ENCODE results near the gene CEP350. TPM values are rescaled to one million over a fixed set of nuclear protein-coding genes. Genes with fewer than 3 reads are reported as not detected.

Gene CEP350
- total RNA-seq, 1 donor from 2014 or later: 39.2 TPM

DNA sequence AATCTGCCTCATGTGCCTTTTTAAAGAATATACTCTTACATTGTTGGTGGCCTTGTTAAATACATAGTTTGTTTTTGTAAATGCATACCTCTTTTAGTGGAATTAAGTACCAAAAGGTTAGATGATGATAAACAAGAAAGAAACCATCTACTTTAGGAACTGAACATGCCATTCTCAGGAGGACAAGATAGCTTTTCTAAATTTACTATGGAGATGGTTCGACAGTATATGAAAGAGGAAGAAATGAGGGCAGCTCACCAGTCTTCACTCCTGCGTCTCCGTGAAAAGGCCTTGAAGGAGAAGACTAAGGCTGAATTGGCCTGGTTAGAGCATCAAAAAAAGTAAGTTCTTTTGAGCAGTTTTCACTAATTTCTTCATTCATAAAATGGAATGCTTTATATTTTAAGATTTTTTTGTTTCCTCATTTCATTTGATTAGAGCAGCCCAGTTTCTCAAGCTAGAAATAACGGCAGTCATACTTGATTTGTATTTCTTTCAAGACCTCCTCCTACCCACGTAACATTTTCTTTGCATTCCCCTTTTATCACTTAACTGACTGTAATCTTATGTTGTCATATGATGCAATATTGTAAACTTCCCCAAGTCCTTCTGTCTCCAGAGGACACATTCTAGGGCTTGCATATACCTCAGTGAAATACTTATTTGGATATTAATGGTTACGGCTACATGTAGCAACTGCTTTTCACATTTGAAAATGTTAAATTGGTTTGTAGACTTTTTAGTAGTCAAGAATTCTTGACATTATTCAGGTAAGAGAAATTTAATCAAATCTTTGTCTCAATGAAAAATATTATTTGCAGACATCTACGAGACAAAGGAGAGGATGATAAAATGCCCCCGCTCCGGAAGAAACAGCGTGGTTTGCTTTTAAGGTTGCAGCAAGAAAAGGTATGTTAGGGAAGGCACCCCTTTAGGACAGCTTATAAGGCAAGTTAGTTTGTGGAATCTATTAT lies 99.3 kb downstream of the CEP350 start:
- H3K4me3 Mint-ChIP-seq (ENCODE audit: unreplicated experiment): no peak overlapping the region
- peaks cover 4% of the 10 kb centered on the region for H3K4me1 Mint-ChIP-seq (ENCODE audit: unreplicated experiment)
- TF ChIP-seq, protein P1, sequence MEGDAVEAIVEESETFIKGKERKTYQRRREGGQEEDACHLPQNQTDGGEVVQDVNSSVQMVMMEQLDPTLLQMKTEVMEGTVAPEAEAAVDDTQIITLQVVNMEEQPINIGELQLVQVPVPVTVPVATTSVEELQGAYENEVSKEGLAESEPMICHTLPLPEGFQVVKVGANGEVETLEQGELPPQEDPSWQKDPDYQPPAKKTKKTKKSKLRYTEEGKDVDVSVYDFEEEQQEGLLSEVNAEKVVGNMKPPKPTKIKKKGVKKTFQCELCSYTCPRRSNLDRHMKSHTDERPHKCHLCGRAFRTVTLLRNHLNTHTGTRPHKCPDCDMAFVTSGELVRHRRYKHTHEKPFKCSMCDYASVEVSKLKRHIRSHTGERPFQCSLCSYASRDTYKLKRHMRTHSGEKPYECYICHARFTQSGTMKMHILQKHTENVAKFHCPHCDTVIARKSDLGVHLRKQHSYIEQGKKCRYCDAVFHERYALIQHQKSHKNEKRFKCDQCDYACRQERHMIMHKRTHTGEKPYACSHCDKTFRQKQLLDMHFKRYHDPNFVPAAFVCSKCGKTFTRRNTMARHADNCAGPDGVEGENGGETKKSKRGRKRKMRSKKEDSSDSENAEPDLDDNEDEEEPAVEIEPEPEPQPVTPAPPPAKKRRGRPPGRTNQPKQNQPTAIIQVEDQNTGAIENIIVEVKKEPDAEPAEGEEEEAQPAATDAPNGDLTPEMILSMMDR (IDR thresholded peaks at IDR 0.05; ENCODE audit: unreplicated experiment): no peak
- H3K9me3 Mint-ChIP-seq (ENCODE audit: unreplicated experiment): no peaks in the 10 kb centered on the region
- no peaks in the 10 kb centered on the region for H3K27me3 Mint-ChIP-seq (ENCODE audit: unreplicated experiment)
- no peak overlapping the region for H3K27ac Mint-ChIP-seq (ENCODE audit: unreplicated experiment)
- no peak for DNase-seq (ENCODE audit: low spot score)
- peaks cover 9% of the 10 kb centered on the region for H3K36me3 Mint-ChIP-seq (ENCODE audit: low read depth, unreplicated experiment)

DNA sequence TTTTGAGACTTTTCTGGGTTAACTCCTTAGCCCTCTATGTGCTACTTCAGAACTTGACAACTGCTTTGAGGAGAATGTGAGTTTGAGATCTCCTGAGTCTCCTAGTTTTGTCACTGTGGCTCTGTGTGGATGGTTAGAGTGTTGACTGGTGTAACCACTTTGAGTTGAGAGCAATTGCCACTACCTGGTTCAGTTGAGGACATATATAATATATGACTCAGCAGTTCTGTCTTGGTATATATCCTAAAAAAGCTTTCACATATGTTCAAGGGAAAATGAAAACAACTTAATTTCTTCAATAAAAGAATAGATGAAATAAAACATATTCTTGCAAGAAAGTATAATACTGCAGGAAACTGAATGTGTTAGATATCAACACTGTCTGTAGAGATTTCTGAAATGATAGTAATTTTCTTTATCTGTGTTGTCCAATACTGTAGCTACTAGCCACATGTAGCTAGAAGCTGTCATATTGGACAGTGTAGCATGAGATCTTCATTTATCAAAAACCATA lies 103.3 kb downstream of the CEP350 start:
- Mint-ChIP-seq H3K4me1 (ENCODE audit: unreplicated experiment) (no peaks in the 10 kb centered on the region), H3K36me3 (ENCODE audit: low read depth, unreplicated experiment) (peaks cover 12% of the 10 kb centered on the region), H3K4me3 (ENCODE audit: unreplicated experiment) (no peak overlapping the region), H3K27me3 (ENCODE audit: unreplicated experiment) (no peaks in the 10 kb centered on the region), H3K27ac (ENCODE audit: unreplicated experiment) (no peak overlapping the region), H3K9me3 (ENCODE audit: unreplicated experiment) (no peaks in the 10 kb centered on the region)
- TF ChIP-seq, protein P1 (IDR thresholded peaks at IDR 0.05; ENCODE audit: unreplicated experiment): no peak
- no peak for DNase-seq (ENCODE audit: low spot score)

DNA sequence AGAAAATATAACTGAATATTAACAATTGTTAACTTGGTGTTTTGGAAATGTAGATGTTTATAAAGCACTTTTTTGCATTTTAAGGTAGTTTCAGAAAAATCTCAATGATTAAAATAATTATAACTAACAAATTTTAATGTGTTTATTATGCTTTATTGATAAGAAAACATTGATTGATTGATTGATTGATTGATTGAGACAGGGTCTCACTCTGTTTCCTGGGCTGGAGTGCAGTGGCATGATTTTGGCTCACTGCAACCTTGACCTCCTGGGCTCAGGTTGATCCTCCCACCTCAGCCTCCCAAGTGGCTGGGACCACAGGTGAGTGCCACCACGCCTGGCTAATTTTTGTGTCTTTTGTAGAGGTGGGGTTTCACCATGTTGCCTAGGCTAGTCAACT lies 106.4 kb downstream of the CEP350 start:
- Mint-ChIP-seq H3K9me3 (ENCODE audit: unreplicated experiment) (no peaks in the 10 kb centered on the region), H3K27me3 (ENCODE audit: unreplicated experiment) (no peaks in the 10 kb centered on the region), H3K4me3 (ENCODE audit: unreplicated experiment) (no peak overlapping the region), H3K36me3 (ENCODE audit: low read depth, unreplicated experiment) (peaks cover 18% of the 10 kb centered on the region), H3K4me1 (ENCODE audit: unreplicated experiment) (no peaks in the 10 kb centered on the region), H3K27ac (ENCODE audit: unreplicated experiment) (no peak overlapping the region)
- TF ChIP-seq, protein P1 (IDR thresholded peaks at IDR 0.05; ENCODE audit: unreplicated experiment): no peak
- DNase-seq (ENCODE audit: low spot score): no peak

DNA sequence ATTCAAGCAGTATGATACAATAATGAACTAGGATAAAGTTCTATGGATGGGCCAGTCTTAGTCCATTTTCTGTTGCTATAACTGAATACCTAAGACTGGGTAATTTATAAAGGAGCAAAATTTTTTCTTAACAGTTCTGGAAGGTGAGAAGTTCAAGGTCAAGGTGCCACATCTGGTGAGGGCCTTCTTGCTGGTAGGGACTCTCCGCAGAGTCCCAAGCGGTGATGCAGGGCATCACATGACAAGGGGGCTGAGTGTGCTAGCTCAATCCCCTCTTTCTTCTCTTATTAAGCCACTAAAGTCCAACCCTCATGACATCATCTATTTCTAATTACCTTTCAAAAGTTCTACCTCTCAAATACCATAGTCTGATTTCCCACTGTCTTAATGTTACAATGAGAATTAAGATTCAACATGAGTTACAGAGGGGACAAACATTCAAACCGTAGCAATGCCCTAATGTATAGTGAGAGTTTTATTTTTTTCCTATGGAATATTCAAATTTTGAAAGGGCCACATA lies 107.9 kb downstream of the CEP350 start:
- Mint-ChIP-seq H3K36me3 (ENCODE audit: low read depth, unreplicated experiment) (peaks cover 15% of the 10 kb centered on the region), H3K27ac (ENCODE audit: unreplicated experiment) (no peak overlapping the region), H3K4me3 (ENCODE audit: unreplicated experiment) (no peak overlapping the region), H3K27me3 (ENCODE audit: unreplicated experiment) (no peaks in the 10 kb centered on the region), H3K4me1 (ENCODE audit: unreplicated experiment) (no peaks in the 10 kb centered on the region), H3K9me3 (ENCODE audit: unreplicated experiment) (no peaks in the 10 kb centered on the region)
- no peak for DNase-seq (ENCODE audit: low spot score)
- TF ChIP-seq, protein P1 (IDR thresholded peaks at IDR 0.05; ENCODE audit: unreplicated experiment): no peak

DNA sequence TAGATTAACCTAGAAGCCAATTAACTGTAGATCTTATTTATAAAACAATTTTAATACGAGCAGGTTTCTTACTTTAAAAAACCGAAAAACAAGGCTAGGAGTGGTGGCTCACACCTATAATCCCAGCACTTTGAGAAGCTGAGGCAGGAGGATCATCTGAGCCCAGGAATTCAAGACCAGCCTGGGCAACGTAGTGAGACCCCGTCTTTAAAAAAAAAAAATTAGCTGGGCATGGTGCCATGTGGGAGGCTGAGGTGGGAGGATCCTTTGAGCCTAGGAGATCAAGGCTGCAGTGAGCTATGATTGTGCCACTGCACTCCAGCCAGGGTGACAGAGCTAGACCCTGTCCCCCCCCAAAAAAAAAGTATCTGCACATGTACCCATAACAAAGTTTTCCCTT lies 110.8 kb downstream of the CEP350 start:
- H3K36me3 Mint-ChIP-seq (ENCODE audit: low read depth, unreplicated experiment): peaks cover 17% of the 10 kb centered on the region
- H3K27ac Mint-ChIP-seq (ENCODE audit: unreplicated experiment): no peak overlapping the region
- no peaks in the 10 kb centered on the region for H3K27me3 Mint-ChIP-seq (ENCODE audit: unreplicated experiment)
- H3K4me3 Mint-ChIP-seq (ENCODE audit: unreplicated experiment): no peak overlapping the region
- no peaks in the 10 kb centered on the region for H3K9me3 Mint-ChIP-seq (ENCODE audit: unreplicated experiment)
- DNase-seq (ENCODE audit: low spot score): no peak
- H3K4me1 Mint-ChIP-seq (ENCODE audit: unreplicated experiment): no peaks in the 10 kb centered on the region
- TF ChIP-seq, protein P1 (IDR thresholded peaks at IDR 0.05; ENCODE audit: unreplicated experiment): no peak

Measured in endothelial cell (in vitro differentiated cells).